Fibroblast of upper back skin (primary cell): ENCODE results near the gene GRB14.
"Not testable (repeated sequence)": the region's sequence is repeated elsewhere in the genome, so short reads cannot be mapped to it uniquely, and the experiment has no call there.

Experiments used
- DNase-seq: peaks from one replicate; pipeline ENCODE4 v3.0.0-alpha.2; 2013

GRB14 gene

DNA sequence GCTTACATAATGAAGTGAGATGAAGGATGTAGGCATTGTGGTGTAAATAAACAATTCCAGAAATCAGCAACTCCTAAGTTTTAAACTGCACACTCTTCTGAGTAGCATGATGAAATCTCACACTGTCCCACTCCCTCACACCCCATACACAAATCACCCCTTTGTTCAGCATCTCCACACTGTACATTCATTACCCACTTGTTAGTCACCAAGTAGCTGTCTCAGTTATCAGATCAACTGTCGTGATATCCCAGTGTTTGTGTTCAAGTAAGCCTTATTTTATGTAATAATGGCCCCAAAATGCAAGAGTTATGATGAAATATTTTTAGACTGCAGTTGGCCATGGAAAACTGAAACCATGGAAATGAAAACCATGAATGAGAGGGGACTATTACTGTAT, 135.7 kb downstream of the GRB14 start:
- DNase-seq, result peak; percentile 17

- peak; percentile 43 for DNase-seq
Observed at GRCh38 chr2:164479460-164479859, 141.8 kb downstream of the GRB14 start.

DNA sequence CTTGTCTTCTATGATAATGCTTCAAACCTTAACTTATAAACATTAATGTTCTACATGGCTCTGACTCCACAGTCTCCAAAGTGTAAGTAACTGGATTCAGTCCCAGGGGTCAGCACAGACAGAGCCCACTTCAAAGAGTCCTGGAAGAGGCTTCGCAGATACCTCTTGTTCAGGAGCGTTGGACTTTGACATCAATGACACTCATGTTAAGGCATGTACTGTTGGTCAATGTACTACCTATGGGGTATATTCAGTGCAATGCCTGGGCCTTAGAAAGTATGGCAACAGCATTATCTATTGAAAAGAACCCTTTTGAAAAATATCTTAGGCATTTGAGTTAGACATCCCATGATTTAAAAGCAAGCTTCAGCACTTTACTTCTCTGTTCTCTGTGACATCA, 143.1 kb downstream of the GRB14 start:
- no peak for DNase-seq

DNA sequence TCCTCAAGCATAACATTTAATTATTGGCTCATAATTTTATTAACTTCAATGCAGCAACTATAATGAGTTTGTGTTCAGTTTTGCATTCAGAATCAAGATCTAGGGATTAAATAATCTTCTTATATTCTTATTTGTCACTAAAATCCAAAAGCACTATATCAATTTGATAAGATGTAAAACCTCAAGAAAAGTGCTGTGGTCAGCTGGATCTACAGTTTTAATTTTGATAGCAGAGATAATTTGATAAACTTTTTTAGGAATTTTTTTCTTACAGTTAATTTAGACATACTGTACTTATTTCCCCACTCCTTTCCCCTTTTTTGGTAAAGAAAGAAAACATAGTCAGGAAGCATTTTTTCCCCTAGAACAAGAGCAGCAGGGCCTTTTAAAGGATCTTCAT, 146.4 kb downstream of the GRB14 start:
- DNase-seq, result no peak

DNA sequence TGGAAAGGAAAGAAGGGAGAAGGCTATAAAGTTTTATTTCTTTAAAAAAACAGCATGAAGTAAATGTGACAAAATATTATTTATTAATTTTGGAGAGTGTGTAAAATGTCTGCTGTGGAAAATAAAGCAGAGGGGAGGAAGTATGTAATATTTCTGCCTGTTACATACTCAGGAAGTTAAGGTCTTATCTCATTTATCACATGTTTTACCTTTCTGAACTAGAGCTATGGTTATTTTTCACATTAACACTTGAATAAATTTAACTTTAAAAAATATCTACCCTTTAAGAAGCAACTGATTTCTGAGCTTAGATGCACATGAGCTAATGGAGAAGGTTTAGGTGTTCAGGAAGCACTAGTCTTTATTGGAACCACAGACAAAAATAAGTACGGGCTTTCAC, 148.3 kb downstream of the GRB14 start:
- DNase-seq, result no peak

- DNase-seq, result not testable (repeated sequence)
Observed at GRCh38 chr2:164465047-164465446, 156.2 kb downstream of the GRB14 start.

DNA sequence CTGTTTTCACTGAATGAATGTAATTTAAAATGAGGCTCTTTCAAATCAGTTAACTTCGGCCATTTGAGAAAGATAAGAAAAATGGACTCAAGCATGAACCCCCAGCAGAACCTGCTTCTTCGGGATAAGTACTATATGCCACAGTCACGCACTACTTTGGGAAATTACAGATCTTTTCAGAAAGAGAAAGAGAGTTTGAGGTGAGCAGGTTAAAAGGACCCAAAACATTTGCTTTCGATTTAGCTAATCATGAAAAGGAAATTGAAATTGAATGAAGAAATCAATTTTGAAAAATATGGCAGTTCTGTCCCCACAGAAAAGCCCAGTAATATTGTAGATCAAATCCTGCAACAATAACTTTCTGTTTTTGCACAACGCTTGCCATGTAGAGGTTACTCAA, 156.9 kb downstream of the GRB14 start:
- no peak for DNase-seq

DNA sequence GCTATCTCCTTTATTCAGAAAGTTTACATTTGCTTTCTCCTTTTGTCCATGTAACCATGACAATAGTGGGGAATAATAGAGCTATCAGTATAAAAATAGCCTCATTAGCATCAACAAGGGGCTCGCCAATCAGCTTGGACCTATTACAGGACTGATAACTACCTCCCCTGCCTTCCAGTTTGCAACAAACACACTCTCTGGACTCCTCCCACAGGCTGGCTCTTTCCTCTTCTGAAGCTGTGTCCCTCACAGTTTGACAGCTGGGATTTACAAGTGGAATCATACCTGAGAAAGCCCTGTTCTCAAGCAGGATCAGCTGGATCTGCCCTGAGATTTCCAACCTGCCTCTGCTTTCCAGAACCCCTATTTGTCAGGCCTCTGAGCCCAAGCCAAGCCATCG, 162.5 kb downstream of the GRB14 start:
- no peak for DNase-seq

DNA sequence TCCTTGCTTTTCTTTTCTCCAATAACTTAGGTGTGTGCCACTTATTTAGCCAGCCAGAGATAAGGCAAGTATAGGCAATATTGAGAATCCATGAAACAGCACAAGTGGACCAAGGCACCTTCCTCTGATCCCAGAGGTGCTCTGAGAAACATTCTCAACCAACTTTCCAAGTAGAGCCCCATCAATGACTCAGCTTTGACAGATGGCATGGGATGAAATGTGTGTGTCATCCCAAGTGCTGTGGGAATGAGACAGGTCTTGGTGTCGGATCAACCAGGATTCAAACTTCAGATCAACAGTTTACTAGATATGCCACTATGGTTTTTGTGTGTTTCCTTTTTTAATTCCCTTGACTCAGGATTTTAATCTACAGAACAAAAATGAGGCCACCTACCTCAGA, 164.0 kb downstream of the GRB14 start:
- DNase-seq, result no peak

DNA sequence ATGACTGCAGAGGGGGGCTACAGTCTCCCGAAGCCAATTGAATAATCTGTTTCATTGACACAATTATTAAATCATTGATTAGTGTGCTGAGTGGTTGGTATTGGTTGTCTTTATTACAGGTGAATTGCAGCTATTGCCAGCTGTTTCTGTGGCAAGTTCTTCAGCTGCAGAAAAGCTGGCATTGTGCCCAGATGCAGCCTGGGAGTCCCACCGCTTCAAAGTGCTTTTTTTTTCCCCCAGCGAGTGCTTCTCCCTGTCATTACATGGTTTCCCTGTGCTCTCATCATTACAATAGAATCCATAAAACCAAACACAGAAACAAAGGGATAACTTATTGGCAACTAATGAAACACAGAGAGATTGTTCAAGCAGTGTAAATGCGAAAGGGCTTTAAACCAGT, 164.7 kb downstream of the GRB14 start:
- peak; percentile 43 for DNase-seq

DNA sequence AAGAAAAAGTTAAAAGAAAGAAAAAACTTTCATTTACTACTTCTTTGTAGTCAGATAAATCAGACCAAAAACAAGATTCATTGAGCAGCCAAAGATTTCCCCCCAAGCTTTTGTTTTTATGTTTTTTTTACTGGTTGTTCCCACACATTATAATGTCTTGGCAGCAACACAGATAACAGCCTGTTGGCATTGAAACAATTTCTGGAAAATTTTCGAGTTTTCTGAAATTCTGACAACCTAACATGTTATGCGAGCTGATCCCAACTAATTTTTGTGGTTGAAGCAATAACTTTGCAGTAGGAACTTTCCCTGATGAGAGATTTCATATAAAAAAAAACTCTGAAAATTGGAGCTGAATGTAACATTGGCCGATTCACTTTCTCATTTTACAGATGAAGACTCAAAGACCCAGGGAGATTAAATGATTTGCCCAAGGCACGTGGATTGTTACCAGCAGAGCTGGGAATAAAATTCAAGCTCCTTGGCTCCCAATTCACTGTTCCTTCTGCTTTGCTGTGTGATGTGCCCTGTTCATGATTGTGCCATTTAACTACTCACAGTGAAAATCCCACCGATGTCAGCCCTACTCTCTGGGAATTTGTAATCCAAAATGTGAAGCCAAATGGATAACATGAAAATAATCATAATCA, 167.5 kb downstream of the GRB14 start:
- DNase-seq, result no peak

- DNase-seq, result no peak
Observed at GRCh38 chr2:164450278-164450677, 171.0 kb downstream of the GRB14 start.

DNA sequence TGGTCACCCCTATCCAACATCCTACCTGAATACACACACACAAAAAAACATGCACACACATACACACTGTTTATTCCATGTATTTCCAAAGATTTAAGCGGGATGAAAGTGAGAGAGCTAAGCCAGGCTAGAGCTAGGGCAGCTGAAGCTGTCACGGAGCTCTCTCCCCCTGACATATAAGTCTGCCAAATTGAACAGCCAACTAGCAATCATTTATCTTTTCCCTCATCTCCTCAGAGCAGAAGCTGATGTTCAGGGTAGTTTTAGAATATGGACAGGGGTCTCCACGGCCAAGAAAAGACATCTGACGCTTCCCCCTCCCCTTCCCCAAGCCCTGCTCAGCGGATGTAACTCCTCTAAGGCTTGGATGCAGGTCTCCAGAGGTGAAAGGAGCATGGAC, 171.6 kb downstream of the GRB14 start:
- DNase-seq, result no peak

- DNase-seq, result no peak
Observed at GRCh38 chr2:164447660-164448059, 173.6 kb downstream of the GRB14 start.
